Hepatocyte (in vitro differentiated cells): Measurements from ENCODE around the gene NAA30.

Experiments
- EZH2phosphoT487 ChIP-seq: fragments of 200-600 bp; sonication (generic); IDR thresholded peaks from one replicate; pipeline ENCODE4 v1.6.1; 2018; ENCODE audit warnings: antibody characterized with exemption, mild to moderate bottlenecking, low read depth, moderate library complexity; ENCODE audit not compliant: unreplicated experiment, severe bottlenecking
- TF ChIP-seq, protein P1 (sequence below): fragments of 200-600 bp; sonication (generic); IDR thresholded peaks from 2 replicates; pipeline ENCODE4 v1.5.1; 2016; ENCODE audit warnings: antibody characterized with exemption, mild to moderate bottlenecking; ENCODE audit not compliant: poor library complexity

DNA sequence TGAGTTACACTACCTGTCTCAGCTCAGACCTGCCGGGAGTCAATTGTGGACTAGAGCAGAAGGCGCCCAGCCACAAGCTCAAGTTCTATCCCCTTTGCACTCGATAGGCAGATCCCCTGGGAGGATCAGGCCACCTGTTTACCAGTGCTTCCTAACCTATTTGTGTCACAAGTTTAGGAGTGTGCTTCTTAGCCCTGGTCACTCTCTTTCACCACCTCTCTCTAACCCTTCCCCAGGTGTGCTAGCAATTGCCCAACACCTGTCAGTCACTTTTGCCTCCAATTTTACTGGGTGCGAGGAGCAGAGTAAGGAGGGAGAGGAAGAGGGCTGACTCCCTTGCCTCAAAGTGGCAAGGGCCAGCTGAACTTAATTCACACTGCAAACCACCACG lies 745 bp upstream of the NAA30 start:
- TF ChIP-seq, protein P1, sequence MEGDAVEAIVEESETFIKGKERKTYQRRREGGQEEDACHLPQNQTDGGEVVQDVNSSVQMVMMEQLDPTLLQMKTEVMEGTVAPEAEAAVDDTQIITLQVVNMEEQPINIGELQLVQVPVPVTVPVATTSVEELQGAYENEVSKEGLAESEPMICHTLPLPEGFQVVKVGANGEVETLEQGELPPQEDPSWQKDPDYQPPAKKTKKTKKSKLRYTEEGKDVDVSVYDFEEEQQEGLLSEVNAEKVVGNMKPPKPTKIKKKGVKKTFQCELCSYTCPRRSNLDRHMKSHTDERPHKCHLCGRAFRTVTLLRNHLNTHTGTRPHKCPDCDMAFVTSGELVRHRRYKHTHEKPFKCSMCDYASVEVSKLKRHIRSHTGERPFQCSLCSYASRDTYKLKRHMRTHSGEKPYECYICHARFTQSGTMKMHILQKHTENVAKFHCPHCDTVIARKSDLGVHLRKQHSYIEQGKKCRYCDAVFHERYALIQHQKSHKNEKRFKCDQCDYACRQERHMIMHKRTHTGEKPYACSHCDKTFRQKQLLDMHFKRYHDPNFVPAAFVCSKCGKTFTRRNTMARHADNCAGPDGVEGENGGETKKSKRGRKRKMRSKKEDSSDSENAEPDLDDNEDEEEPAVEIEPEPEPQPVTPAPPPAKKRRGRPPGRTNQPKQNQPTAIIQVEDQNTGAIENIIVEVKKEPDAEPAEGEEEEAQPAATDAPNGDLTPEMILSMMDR = no peak
- no peak for TF ChIP-seq EZH2phosphoT487
